Measurements from ENCODE around the gene PDZD2.
"Not testable (repeated sequence)": the region's sequence is repeated elsewhere in the genome, so short reads cannot be mapped to it uniquely, and the experiment has no call there.

The PDZD2 gene

DNA sequence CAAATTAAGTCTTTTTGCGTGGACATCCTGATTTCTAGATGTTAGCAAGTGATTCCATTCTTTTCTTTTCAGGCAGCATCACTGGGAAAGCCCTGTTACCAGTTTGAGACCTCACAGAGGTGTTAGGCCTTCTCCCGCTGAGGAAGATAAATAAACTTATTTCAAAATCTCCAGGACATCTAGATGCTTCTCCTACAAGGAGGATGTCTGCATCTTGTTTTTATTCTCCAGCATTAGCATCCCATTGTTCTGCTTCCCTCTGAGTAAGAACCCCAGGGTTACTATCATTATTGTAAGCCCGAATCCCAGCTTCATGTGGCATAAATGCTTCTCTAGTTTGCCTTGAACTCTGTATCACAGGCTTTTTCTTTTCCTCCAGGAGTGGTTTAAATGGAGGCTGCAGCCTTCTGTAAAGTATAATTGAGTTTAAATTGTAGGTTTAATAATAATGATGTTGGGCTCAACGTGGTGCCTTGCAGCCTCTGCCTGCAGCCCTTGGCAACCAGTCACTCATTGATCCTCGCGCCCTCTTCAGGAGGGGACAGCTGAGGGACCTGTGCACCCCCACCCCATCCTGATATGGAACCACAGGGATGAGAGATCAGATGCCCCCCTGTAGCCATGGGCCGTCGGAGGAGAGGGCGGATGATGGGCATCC is 114.9 kb downstream of the PDZD2 start:
- Mint-ChIP-seq H3K9me3 (ENCODE audit: low read depth) (no peaks in the 10 kb centered on the region), H3K4me1 (ENCODE audit: low read depth) (no peaks in the 10 kb centered on the region), H3K27me3 (peaks cover 5% of the 10 kb centered on the region), H3K27ac (no peak overlapping the region), H3K36me3 (no peaks in the 10 kb centered on the region), H3K4me3 (no peak overlapping the region)

GRCh38 chr5:31754358-31754704 is 115.4 kb downstream of the PDZD2 start:
- no peak overlapping the region for H3K4me3 Mint-ChIP-seq
- peaks cover 4% of the 10 kb centered on the region for H3K27me3 Mint-ChIP-seq
- H3K4me1 Mint-ChIP-seq (ENCODE audit: low read depth), result no peaks in the 10 kb centered on the region
- no peaks in the 10 kb centered on the region for H3K9me3 Mint-ChIP-seq (ENCODE audit: low read depth)
- no peak overlapping the region for H3K27ac Mint-ChIP-seq
- H3K36me3 Mint-ChIP-seq, result no peaks in the 10 kb centered on the region

GRCh38 chr5:31754741-31755675 is 116.1 kb downstream of the PDZD2 start:
- H3K9me3 Mint-ChIP-seq (ENCODE audit: low read depth), result no peaks in the 10 kb centered on the region
- H3K4me3 Mint-ChIP-seq, result no peak overlapping the region
- no peak overlapping the region for H3K27ac Mint-ChIP-seq
- peaks cover 4% of the 10 kb centered on the region for H3K27me3 Mint-ChIP-seq
- no peaks in the 10 kb centered on the region for H3K36me3 Mint-ChIP-seq
- no peaks in the 10 kb centered on the region for H3K4me1 Mint-ChIP-seq (ENCODE audit: low read depth)

- peaks cover 3% of the 10 kb centered on the region for H3K27me3 Mint-ChIP-seq
- H3K36me3 Mint-ChIP-seq, result no peaks in the 10 kb centered on the region
- H3K4me3 Mint-ChIP-seq, result no peak overlapping the region
Measured at GRCh38 chr5:31755676-31756230, 116.8 kb downstream of the PDZD2 start.

GRCh38 chr5:31757806-31758205 is 118.9 kb downstream of the PDZD2 start:
- Mint-ChIP-seq H3K27ac (no peak overlapping the region), H3K36me3 (no peaks in the 10 kb centered on the region), H3K9me3 (ENCODE audit: low read depth) (no peaks in the 10 kb centered on the region), H3K4me1 (ENCODE audit: low read depth) (no peaks in the 10 kb centered on the region), H3K4me3 (no peak overlapping the region), H3K27me3 (peaks cover 2% of the 10 kb centered on the region)

More at GRCh38 chr5:31755676-31756230, 116.8 kb downstream of the PDZD2 start:
- H3K4me1 Mint-ChIP-seq (ENCODE audit: low read depth), result no peaks in the 10 kb centered on the region
- no peaks in the 10 kb centered on the region for H3K9me3 Mint-ChIP-seq (ENCODE audit: low read depth)
- H3K27ac Mint-ChIP-seq, result no peak overlapping the region

DNA sequence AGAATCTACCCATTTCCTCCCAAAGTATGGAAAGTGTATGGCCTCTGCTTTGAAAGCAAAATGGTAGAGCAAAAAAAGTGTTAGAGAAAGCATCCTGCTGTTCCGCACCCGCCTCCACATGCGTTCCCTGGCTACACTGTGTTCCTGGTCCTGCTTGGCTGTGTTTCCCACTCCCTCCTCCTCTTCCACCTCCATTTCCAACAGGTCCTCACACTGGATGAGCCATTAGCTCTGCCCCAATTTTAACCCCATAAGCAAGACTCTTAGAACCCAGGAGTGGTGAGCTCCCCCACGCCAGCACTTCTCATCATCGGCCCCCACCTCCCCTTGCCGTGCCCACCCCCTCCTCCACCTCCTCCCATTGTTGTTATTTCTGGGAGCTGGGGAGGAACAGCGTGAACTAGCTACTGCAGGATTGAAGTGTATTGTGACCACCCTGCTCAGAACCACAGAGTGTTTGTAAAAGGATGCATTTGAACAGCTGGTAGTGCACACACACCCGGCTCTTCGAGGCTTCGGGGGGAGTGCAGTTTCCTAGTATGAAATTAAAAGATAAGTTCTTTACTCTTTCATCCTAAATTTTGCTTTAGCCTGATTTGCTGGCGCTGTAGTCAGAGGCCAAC is 120.0 kb downstream of the PDZD2 start:
- Mint-ChIP-seq H3K4me1 (ENCODE audit: low read depth) (no peaks in the 10 kb centered on the region), H3K4me3 (no peak overlapping the region), H3K27me3 (no peaks in the 10 kb centered on the region), H3K36me3 (no peaks in the 10 kb centered on the region), H3K9me3 (ENCODE audit: low read depth) (no peaks in the 10 kb centered on the region), H3K27ac (no peak overlapping the region)

DNA sequence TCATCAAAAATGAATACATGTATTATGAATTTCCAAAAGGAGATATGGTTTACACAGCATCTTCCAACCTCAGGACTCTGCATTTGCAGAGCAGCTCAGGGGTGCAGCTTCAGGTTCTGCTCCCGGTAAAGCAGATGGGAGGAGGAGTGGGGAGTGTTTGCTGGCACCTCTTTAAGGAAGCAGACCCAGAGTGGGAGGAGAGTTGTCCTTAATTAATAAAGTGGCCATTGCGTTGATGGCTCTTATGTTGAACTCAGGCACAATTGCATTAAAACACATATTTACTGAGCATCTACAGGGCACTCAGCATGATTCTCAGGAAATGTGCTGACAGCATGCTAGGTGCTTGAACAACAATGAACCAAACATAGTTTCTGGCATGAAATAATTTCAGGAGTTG is 121.0 kb downstream of the PDZD2 start:
- no peak overlapping the region for H3K4me3 Mint-ChIP-seq
- H3K9me3 Mint-ChIP-seq (ENCODE audit: low read depth), result no peaks in the 10 kb centered on the region
- H3K27ac Mint-ChIP-seq, result no peak overlapping the region
- H3K27me3 Mint-ChIP-seq, result no peaks in the 10 kb centered on the region
- no peaks in the 10 kb centered on the region for H3K4me1 Mint-ChIP-seq (ENCODE audit: low read depth)
- H3K36me3 Mint-ChIP-seq, result no peaks in the 10 kb centered on the region

DNA sequence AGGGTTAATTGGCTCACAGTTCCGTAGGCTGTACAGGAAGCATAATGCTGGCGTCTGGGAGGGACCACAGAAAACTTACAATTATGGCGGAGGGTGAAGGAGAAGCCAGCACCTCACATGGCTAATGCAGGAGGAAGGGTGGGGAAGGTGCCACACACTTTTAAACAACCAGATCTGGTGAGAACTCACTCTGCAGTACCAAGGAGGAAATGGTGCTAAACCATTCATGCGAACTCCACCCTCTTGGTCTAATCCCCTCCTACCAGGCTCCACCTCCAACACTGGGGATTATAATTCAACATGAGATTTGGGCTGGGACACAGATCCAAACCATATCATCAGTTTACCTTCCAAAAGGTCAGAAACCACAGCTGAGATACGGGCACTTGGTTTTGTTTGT is 122.9 kb downstream of the PDZD2 start:
- Mint-ChIP-seq H3K36me3 (no peaks in the 10 kb centered on the region), H3K27me3 (no peaks in the 10 kb centered on the region), H3K9me3 (ENCODE audit: low read depth) (no peaks in the 10 kb centered on the region), H3K27ac (no peak overlapping the region), H3K4me1 (ENCODE audit: low read depth) (no peaks in the 10 kb centered on the region), H3K4me3 (no peak overlapping the region)

DNA sequence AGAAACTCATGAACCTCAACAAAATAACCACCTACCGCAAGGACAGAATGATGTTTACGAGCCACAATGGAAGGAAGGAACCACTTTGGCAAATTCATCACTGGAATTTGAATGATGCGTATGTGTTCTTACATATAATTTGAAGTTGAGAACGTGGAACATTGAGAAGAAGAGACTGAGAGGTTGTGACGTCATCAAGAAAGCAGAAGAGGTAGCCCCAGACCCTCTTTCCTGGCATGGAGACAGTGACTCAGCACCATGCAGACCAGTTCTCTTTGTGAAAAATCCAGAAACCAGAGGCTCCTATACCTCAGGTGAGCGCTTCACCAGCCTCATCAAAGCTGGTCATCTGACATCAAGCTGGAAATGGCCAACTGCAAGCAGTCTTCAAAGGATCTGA is 124.5 kb downstream of the PDZD2 start:
- H3K27me3 Mint-ChIP-seq, result no peaks in the 10 kb centered on the region
- no peaks in the 10 kb centered on the region for H3K9me3 Mint-ChIP-seq (ENCODE audit: low read depth)
- H3K27ac Mint-ChIP-seq, result no peak overlapping the region
- no peaks in the 10 kb centered on the region for H3K4me1 Mint-ChIP-seq (ENCODE audit: low read depth)
- H3K36me3 Mint-ChIP-seq, result no peaks in the 10 kb centered on the region
- H3K4me3 Mint-ChIP-seq, result no peak overlapping the region

- not testable (repeated sequence) for H3K27ac Mint-ChIP-seq; H3K4me3 Mint-ChIP-seq; H3K27me3 Mint-ChIP-seq; H3K9me3 Mint-ChIP-seq (ENCODE audit: low read depth); H3K36me3 Mint-ChIP-seq; H3K4me1 Mint-ChIP-seq (ENCODE audit: low read depth)
Measured at GRCh38 chr5:31764687-31765086, 125.8 kb downstream of the PDZD2 start.

GRCh38 chr5:31767335-31768031 is 128.6 kb downstream of the PDZD2 start:
- no peak overlapping the region for H3K4me3 Mint-ChIP-seq
- H3K36me3 Mint-ChIP-seq, result no peaks in the 10 kb centered on the region
- no peaks in the 10 kb centered on the region for H3K9me3 Mint-ChIP-seq (ENCODE audit: low read depth)
- H3K4me1 Mint-ChIP-seq (ENCODE audit: low read depth), result no peaks in the 10 kb centered on the region
- H3K27ac Mint-ChIP-seq, result no peak overlapping the region
- no peaks in the 10 kb centered on the region for H3K27me3 Mint-ChIP-seq

- Mint-ChIP-seq H3K27me3 (no peaks in the 10 kb centered on the region), H3K4me3 (no peak overlapping the region), H3K4me1 (ENCODE audit: low read depth) (no peaks in the 10 kb centered on the region), H3K36me3 (no peaks in the 10 kb centered on the region), H3K9me3 (ENCODE audit: low read depth) (no peaks in the 10 kb centered on the region), H3K27ac (no peak overlapping the region)
Measured at GRCh38 chr5:31768046-31768445, 129.1 kb downstream of the PDZD2 start.

DNA sequence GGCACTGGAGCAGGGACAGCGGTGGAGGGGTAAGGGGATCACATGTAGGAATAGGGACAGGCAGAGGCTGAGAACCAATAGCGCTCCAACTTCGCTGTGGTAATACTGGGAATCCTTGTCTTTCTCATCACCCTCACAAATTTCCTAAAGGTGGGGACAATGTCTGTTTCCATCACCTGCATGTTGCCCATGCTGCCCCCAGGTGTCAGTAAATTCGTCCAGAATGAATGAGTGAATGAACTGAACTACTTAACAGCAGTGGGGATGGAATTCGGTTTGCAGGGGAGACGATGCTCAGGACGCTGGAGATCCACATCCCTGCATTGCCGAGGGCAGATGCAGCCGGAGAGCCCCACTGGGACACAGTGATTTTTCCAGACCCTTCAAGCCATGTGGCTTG is 129.9 kb downstream of the PDZD2 start:
- Mint-ChIP-seq H3K27ac (no peak overlapping the region), H3K9me3 (ENCODE audit: low read depth) (no peaks in the 10 kb centered on the region), H3K36me3 (no peaks in the 10 kb centered on the region), H3K27me3 (no peaks in the 10 kb centered on the region), H3K4me3 (no peak overlapping the region), H3K4me1 (ENCODE audit: low read depth) (no peaks in the 10 kb centered on the region)

- H3K27ac Mint-ChIP-seq, result no peak overlapping the region
- no peaks in the 10 kb centered on the region for H3K9me3 Mint-ChIP-seq (ENCODE audit: low read depth)
- no peaks in the 10 kb centered on the region for H3K27me3 Mint-ChIP-seq
- no peaks in the 10 kb centered on the region for H3K4me1 Mint-ChIP-seq (ENCODE audit: low read depth)
- H3K4me3 Mint-ChIP-seq, result no peak overlapping the region
- H3K36me3 Mint-ChIP-seq, result no peaks in the 10 kb centered on the region
Measured at GRCh38 chr5:31769530-31769929, 130.6 kb downstream of the PDZD2 start.
